Measurements from ENCODE around the gene MICU1. TPM values are rescaled to one million over a fixed set of nuclear protein-coding genes. Genes with fewer than 3 reads are reported as not detected.

Gene MICU1
- polyA plus RNA-seq, 1 experiment: 61.7 TPM

- no peaks in the 10 kb centered on the region for H3K27me3 ChIP-seq (ENCODE audit: control insufficient read depth, insufficient read depth, low read length)
- DNase-seq (ENCODE audit: low read depth, low spot score): no peak
- CTCF ChIA-PET: interaction anchor here (0.5 to 4.2 kb wide), 13 partner anchors 35 to 720 kb away, joined by 3 to 38 read pairs (median 3); no protein-coding TSS in a partner anchor
- H3K9me3 ChIP-seq (ENCODE audit: control insufficient read depth, insufficient read depth, low read length): no peaks in the 10 kb centered on the region
- H3K4me3 ChIP-seq (ENCODE audit: low read depth, low read length): no peak overlapping the region
- H3K27ac ChIP-seq (ENCODE audit: low read depth, low read length): no peak overlapping the region
- TF ChIP-seq CTCF (IDR thresholded peaks at IDR 0.05; ENCODE audit: low read depth, low read length): no peak
- POLR2A ChIA-PET: interaction anchor here (0.6 to 0.7 kb wide), 2 partner anchors 326 to 332 kb away, joined by 3 to 10 read pairs; partner anchors contain the start of gene MCU
Measured at GRCh38 chr10:72365106-72365895, 260.6 kb downstream of the MICU1 start.

DNA sequence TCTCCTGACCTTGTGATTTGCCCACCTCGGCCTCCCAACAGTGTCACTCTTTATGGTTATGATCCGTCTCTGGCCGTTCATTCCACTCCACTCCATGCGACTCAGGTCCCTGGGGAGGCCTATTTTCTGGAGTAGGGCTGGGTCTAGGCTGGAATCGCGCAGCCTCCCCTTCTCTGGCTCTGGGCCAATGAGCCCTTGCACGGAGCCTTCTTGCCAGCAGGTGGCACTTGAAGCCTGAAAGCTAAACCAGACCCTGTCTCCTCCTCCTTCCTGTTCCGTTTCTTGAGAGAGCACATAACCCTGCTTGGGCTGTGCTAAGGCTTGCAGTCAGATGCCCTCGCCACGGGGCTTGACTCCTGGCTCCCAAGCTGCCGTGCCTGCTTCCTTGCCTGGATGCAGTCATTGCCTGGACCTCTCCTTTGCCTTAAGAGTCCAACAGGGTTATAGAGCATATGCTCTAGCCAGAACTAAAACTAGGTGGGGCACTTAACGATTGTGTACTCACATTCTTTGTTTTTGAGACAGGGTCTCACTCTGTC is 261.6 kb downstream of the MICU1 start:
- no peaks in the 10 kb centered on the region for H3K9me3 ChIP-seq (ENCODE audit: control insufficient read depth, insufficient read depth, low read length)
- peak overlapping the region; percentile 95 for H3K27ac ChIP-seq (ENCODE audit: low read depth, low read length)
- TF ChIP-seq CTCF (IDR thresholded peaks at IDR 0.05; ENCODE audit: low read depth, low read length): peak; percentile 97
- H3K27me3 ChIP-seq (ENCODE audit: control insufficient read depth, insufficient read depth, low read length): no peaks in the 10 kb centered on the region
- DNase-seq (ENCODE audit: low read depth, low spot score): peak; percentile 88
- CTCF ChIA-PET: interaction anchor here (0.5 to 4.2 kb wide), 17 partner anchors 36 to 721 kb away, joined by 3 to 38 read pairs (median 4); no protein-coding TSS in a partner anchor
- H3K4me3 ChIP-seq (ENCODE audit: low read depth, low read length): no peak overlapping the region; the same call in 1 of the 2 replicates
- POLR2A ChIA-PET: interaction anchor here (0.9 kb wide), 1 partner anchor 11 kb away, joined by 3 read pairs; no protein-coding TSS in a partner anchor

DNA sequence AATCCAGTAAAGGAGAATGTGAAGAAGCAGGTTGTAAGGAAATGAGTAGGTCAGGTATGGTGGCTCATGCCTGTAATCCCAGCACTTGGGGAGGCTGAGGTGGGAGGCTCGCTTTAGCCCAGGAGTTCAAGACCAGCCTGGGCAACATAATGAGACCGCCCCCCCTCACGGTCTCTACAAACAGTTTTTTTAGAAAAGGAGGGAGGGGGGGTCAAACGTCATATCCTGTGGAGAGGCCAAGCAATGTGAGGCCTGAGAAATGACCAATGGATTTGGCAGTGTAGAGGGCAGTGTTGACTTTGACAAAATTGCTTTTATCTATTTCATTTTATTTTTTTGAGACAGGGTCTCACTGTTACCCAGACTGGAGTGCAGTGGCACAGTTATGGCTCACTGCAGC is 268.9 kb downstream of the MICU1 start:
- DNase-seq (ENCODE audit: low read depth, low spot score): no peak
- CTCF ChIA-PET: no interaction called here
- POLR2A ChIA-PET: no interaction called here
- no peaks in the 10 kb centered on the region for H3K27me3 ChIP-seq (ENCODE audit: control insufficient read depth, insufficient read depth, low read length)
- no peak overlapping the region for H3K4me3 ChIP-seq (ENCODE audit: low read depth, low read length)
- H3K9me3 ChIP-seq (ENCODE audit: control insufficient read depth, insufficient read depth, low read length): peaks cover 3% of the 10 kb centered on the region; the same call in 1 of the 2 replicates
- TF ChIP-seq CTCF (IDR thresholded peaks at IDR 0.05; ENCODE audit: low read depth, low read length): no peak
- no peak overlapping the region for H3K27ac ChIP-seq (ENCODE audit: low read depth, low read length)

GRCh38 chr10:72356115-72356514 is 269.8 kb downstream of the MICU1 start:
- Histone ChIP-seq H3K27me3 (ENCODE audit: control insufficient read depth, insufficient read depth, low read length) (no peaks in the 10 kb centered on the region), H3K9me3 (ENCODE audit: control insufficient read depth, insufficient read depth, low read length) (peaks cover 3% of the 10 kb centered on the region; the same call in 1 of the 2 replicates), H3K27ac (ENCODE audit: low read depth, low read length) (no peak overlapping the region), H3K4me3 (ENCODE audit: low read depth, low read length) (no peak overlapping the region)
- TF ChIP-seq CTCF (IDR thresholded peaks at IDR 0.05; ENCODE audit: low read depth, low read length): no peak
- no peak for DNase-seq (ENCODE audit: low read depth, low spot score)
- CTCF ChIA-PET: no interaction called here
- POLR2A ChIA-PET: no interaction called here

- DNase-seq (ENCODE audit: low read depth, low spot score): no peak
- POLR2A ChIA-PET: interaction anchor here (0.6 to 1.1 kb wide), 3 partner anchors 71 to 337 kb away, joined by 4 to 8 read pairs (median 4); partner anchors contain the start of genes DDIT4 and MCU
- Histone ChIP-seq H3K9me3 (ENCODE audit: control insufficient read depth, insufficient read depth, low read length) (peaks cover 3% of the 10 kb centered on the region; the same call in 1 of the 2 replicates), H3K4me3 (ENCODE audit: low read depth, low read length) (peak overlapping the region; percentile 99), H3K27me3 (ENCODE audit: control insufficient read depth, insufficient read depth, low read length) (no peaks in the 10 kb centered on the region), H3K27ac (ENCODE audit: low read depth, low read length) (peak overlapping the region; percentile 78)
- CTCF ChIA-PET: interaction anchor here (1.2 kb wide), 1 partner anchor 18 kb away, joined by 3 read pairs; no protein-coding TSS in a partner anchor
- TF ChIP-seq CTCF (IDR thresholded peaks at IDR 0.05; ENCODE audit: low read depth, low read length): no peak
Measured at GRCh38 chr10:72355214-72355555, 270.7 kb downstream of the MICU1 start.
